HG03575 (cell line): Measurements from ENCODE around the gene KCND2.
"Not testable (repeated sequence)": the region's sequence is repeated elsewhere in the genome, so short reads cannot be mapped to it uniquely, and the experiment has no call there.

ENCODE experiments used
- ATAC-seq: cut with Tn5 transposase; IDR thresholded peaks from one replicate; pipeline ENCODE4 v1.9.1; 2021; ENCODE audit not compliant: unreplicated experiment, insufficient number of reproducible peaks, low FRiP score; ENCODE audit errors: extremely low read depth

Gene KCND2

GRCh38 chr7:120639884-120640283 is 366.9 kb downstream of the KCND2 start:
- ATAC-seq = no peak

DNA sequence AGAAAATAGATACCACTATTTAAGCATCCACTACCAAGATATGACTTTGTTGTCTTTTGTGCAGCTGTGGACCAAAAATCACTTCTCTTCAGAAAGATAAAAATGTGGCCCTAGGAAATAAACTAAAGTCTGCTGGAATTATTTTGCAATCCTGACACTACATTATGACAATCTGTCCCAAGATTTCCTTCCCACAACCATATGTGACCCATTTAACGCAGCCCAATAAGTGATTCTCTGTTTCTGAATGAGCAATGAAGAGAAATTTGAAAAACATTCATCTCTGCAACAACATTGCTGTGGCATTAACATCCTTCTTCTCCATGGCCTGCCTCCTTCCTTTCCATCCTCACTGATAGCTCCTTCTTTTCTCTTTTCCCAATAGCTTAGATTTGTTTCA is 373.0 kb downstream of the KCND2 start:
- no peak for ATAC-seq

- no peak for ATAC-seq
Observed at GRCh38 chr7:120654241-120654640, 381.3 kb downstream of the KCND2 start.

- ATAC-seq = no peak
Observed at GRCh38 chr7:120658516-120658915, 385.5 kb downstream of the KCND2 start.

GRCh38 chr7:120662291-120662690 is 389.3 kb downstream of the KCND2 start:
- ATAC-seq = no peak

GRCh38 chr7:120665068-120665467 is 392.1 kb downstream of the KCND2 start:
- no peak for ATAC-seq

GRCh38 chr7:120675076-120675475 is 402.1 kb downstream of the KCND2 start:
- no peak for ATAC-seq

GRCh38 chr7:120677535-120677934 is 404.6 kb downstream of the KCND2 start:
- ATAC-seq = no peak

DNA sequence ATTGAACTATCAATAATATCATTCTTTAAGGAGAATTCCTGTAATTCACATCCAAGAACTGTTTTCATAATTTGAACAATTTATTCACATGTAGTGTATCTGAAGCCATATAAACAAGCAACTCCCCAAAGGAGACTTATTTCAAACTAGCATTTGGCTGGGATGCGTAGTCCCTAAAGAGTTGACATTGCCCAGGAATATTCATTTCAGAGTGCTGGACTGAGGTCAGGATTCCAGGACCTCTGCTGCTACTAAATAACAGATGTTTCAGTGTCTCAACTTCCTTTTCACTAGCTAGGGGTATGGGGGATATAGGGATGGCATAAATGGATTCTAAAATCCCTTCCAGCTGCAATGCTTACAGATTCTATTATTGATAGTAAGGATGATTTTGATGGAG is 408.0 kb downstream of the KCND2 start:
- no peak for ATAC-seq

DNA sequence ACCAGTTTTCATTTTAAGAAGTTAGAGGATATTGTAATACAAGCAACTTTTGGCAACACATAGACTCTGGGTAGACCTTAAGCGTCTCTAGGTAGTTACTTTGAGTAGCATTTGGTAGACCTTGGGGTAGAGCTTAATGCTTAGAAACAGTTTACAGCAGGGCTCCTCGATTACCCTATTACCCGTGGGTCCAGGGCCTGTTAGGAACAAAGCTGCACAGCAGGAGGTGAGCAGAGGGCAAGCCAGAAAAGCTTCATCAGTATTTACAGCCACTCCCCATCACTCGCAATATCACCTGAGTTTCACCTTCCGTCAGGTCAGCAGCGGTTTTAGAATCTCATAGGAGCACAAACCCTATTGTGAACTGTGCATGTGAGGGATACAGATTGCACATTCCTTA is 411.5 kb downstream of the KCND2 start:
- ATAC-seq = no peak

DNA sequence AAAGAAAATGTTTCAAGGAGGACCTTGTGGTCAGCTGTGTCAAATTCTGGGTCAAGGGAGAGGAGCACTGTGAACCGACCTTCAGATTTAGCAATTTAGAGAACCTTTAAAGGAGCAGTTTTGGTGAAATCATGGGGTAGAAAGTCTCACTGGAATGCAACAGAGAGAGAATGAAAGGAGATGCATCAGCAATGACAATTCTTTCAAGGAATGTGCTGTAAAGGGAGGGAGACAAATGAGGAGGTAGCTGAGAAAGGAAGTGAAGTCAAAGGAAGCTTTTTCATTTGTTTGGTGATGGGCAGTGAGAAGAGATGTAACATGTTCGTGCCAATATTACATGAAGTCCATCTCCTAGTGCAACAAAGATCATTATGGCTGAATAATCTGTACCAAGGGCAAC is 418.9 kb downstream of the KCND2 start:
- ATAC-seq = no peak

GRCh38 chr7:120695848-120696247 is 422.9 kb downstream of the KCND2 start:
- no peak for ATAC-seq

DNA sequence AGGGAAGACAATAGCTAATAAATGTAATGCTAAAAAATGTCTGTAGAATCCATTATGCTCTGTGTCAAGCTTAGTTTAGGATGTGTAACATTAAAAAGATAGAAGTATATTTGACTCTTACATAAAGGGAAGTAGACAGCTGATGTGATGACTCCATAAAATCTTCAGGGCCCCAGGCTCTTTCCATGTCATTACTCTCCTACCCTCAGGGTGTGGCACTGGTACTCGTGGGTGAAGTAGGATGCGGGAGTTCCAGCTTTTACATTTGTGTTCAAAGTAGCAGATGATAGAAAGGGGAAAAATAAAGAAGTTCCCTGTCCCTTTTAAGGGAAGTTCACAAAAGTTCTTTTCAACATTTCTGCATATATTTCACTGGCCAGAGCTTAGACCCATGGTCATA is 427.8 kb downstream of the KCND2 start:
- ATAC-seq = no peak

- not testable (repeated sequence) for ATAC-seq
Observed at GRCh38 chr7:120702408-120702807, 429.4 kb downstream of the KCND2 start.

GRCh38 chr7:120703585-120704240 is 430.7 kb downstream of the KCND2 start:
- no peak for ATAC-seq

GRCh38 chr7:120709252-120709971 is 436.4 kb downstream of the KCND2 start:
- no peak for ATAC-seq

GRCh38 chr7:120709972-120710320 is 437.0 kb downstream of the KCND2 start:
- ATAC-seq = no peak

DNA sequence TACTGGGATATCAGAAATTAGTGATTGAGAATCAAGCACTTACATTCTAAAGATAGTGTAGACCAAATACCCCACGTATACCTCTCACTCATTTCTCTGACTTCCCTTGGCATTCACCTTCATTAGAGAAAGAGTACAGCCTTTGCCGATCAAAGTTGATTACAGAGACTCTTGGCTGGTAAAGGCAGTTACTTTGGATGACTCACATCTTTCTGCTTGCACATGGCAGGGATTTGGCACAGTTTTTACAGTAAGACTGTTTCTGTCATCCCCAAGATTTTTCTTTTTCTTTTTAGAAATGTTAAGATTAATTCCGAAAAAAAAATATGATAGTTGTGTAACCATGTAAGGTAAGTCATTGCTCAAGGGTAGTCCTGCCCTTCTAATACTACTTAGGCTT is 442.0 kb downstream of the KCND2 start:
- no peak for ATAC-seq

DNA sequence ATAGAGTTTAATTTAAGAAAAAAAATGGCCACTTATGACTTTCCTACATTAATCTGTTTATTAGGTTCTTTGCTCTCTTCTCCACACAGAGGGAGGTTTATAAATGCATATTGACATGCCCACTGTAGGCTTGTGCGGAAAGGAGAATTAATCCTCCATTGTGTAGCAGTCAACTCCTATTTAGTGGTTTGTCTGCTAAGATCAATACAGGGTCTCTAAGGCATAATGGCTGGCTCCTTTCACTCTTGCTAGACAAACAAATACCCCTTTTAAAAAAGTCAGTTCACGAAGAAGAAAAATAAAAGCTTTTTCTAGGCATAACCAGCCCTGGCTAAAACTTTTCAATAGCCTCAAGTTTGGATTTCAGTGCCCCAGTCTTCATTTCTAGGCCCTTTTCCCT is 443.3 kb downstream of the KCND2 start:
- ATAC-seq = no peak

- ATAC-seq = no peak
Observed at GRCh38 chr7:120717166-120717565, 444.2 kb downstream of the KCND2 start.

GRCh38 chr7:120718361-120718760 is 445.4 kb downstream of the KCND2 start:
- ATAC-seq = no peak
